Measurements from ENCODE around the gene GPX4.
"Not testable (repeated sequence)": the region's sequence is repeated elsewhere in the genome, so short reads cannot be mapped to it uniquely, and the experiment has no call there.

GPX4 gene

DNA sequence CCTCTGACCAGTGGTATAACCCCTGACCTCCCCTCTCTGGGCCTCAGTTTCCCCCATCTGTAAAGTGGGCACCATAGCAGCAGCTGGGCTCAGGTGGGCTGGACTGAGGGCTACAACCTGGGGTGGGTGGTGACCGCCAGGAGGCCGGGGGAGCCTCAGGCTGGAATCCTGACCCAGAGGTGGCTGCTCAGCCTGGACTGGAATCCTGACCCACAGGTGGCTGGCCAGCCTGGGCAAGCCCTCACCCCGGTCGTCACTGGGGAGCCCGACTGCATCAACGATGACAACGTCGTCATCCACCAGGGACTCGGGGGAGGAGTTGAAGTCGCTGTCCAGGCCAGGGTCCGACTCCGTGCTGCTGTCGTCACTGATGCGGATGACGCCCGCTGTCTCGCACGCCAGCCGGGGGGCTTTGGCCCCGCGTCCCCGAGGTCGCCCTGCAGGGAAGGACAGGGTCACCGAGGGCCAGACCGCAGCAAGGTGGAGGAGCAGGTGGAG, 10.2 kb downstream of the GPX4 start:
- no peak for DNase-seq (ENCODE audit: low read depth in 3 of 3)

- DNase-seq (ENCODE audit: low read depth in 3 of 3), result not testable (repeated sequence)
Measured at GRCh38 chr19:1114728-1115127, 10.9 kb downstream of the GPX4 start.

GRCh38 chr19:1115646-1116420, 12.0 kb downstream of the GPX4 start:
- no peak for DNase-seq (ENCODE audit: low read depth in 3 of 3)

DNA sequence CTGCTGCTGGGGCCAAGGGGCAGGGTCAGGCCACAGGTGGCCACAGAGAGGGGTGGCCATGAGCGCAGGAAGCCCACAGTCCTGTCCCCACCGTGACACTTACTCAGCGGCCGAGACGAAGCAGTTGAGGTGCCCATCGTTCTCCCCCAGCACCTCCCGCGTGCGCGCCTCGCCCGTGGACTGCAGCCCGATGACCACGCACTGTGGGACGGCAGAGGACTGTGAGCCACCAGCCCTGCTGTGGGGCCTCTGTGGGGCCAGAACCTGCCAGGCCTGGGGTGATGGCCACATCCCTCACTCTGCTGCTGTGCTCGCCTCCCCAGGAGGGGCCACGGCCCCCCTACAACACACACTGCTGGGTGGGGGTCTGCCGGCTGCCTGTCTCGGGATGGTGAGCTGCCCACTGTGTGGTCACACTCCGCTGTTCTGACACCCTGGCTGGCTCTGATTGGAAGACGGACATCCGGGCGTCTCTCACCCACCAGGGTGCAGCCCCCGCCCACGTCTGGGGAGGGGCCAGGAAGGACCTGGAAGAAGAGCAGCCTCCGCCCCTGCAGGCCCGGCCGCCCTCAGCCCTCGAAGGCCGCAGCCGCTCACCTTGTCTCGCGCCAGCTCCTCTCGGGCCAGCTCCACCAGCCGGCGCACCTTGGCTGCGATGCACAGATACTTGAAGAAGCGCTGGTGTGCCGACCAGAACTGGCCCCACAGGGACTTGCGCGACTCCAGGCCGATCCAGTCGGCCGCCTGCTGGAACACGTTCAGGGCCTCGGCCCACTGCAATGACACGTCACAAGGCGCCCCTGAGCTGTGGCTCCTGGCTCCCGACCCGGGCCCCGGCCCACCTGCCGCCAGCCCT, 13.2 kb downstream of the GPX4 start:
- no peak for DNase-seq (ENCODE audit: low read depth in 3 of 3)

- no peak for DNase-seq (ENCODE audit: low read depth in 3 of 3)
Measured at GRCh38 chr19:1117654-1118053, 13.9 kb downstream of the GPX4 start.

- no peak for DNase-seq (ENCODE audit: low read depth in 3 of 3)
Measured at GRCh38 chr19:1118999-1119398, 15.2 kb downstream of the GPX4 start.

GRCh38 chr19:1119475-1120217, 15.9 kb downstream of the GPX4 start:
- DNase-seq (ENCODE audit: low read depth in 3 of 3), result no peak

- no peak for DNase-seq (ENCODE audit: low read depth in 3 of 3)
Measured at GRCh38 chr19:1121395-1121794, 17.6 kb downstream of the GPX4 start.

DNA sequence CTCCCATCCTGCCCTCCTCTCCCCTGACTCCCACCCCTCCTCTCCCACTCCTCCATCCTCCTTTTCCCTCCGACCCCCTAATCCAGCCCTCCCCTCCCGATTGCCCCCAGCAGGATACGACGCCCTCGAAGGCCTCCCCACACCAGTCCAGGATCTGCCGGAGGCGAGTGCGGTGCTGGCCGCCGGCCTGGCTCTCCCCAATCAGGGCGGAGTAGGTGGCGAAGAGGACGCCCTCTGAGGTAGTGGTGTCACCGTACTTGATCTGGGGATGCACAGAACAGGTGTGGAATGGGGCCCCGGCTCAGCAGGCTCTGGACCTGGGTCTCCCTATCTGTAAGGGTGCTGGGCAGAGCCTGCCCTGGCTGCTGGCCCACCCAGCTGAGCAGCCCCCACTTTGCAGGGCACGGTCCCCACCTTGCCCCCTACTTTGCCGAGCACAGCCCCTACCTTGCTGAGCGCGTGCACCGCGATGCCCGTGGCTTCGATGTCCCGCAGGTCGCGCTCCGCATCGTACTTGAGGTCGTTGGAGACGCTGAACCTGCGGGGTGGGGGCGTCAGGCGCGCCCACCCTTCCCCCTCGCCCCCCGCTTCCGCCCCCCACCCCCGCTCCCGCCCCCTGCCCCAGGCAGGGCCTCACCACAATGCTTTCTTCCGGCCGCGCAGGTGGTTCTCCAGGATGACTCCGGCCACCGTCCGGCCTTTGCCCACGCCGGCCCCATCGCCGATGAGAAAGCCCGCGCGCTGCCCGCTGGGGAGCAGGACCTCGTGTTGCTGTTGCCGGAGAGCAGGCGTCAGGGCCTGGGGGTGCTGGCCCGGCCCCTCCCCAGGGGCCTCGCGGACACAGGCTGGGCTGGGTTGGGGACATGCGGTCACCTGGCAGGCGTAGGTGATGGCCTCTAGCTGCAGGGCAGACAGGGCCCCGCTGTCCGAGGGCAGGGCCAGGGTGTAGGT, 18.5 kb downstream of the GPX4 start:
- DNase-seq (ENCODE audit: low read depth in 3 of 3), result no peak

- no peak for DNase-seq (ENCODE audit: low read depth in 3 of 3)
Measured at GRCh38 chr19:1122972-1123363, 19.2 kb downstream of the GPX4 start.

- DNase-seq (ENCODE audit: low read depth in 3 of 3), result no peak
Measured at GRCh38 chr19:1123381-1123780, 19.6 kb downstream of the GPX4 start.

DNA sequence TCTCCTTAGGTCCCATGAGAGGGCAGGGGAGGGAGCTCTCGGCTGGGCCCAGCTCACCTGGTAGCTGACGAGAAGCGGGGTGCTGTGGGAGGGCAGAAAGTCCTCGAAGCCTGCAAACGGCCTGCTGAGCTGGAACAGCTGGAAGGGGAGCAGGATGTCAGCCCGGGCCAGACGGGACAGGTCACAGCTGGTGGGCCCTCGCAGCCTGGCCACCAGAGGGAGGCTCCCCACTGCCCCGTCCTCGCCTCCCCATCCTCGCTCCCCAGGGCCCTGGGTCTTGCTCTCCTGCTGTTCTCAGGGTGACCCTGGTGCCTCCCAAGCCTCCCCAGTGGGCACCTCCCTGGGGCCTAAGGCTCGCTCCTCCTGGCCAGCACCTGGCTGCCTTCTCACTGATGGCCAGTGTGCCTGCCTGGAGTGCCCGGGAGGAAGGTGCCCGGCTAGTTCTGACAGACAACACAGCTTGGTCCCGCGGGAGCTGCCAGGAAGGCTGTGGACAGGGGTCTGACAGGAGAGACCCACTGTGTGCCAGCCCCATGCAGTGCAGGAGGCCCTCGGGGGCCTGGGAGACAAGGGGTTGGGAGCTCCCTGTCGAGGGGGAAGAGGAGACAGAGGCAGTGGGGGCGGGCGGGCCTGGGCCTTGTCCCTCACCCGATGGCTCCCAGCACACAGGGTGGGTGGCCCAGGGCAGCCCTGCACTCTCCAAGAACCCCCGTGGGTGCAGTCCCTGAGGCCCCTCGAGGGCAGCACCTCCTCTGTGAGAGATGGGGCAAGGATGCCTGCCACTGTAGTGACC, 20.3 kb downstream of the GPX4 start:
- no peak for DNase-seq (ENCODE audit: low read depth in 3 of 3)

- no peak for DNase-seq (ENCODE audit: low read depth in 3 of 3)
Measured at GRCh38 chr19:1125601-1126467, 22.0 kb downstream of the GPX4 start.

GRCh38 chr19:1126984-1127760, 23.4 kb downstream of the GPX4 start:
- DNase-seq (ENCODE audit: low read depth in 3 of 3), result no peak

DNA sequence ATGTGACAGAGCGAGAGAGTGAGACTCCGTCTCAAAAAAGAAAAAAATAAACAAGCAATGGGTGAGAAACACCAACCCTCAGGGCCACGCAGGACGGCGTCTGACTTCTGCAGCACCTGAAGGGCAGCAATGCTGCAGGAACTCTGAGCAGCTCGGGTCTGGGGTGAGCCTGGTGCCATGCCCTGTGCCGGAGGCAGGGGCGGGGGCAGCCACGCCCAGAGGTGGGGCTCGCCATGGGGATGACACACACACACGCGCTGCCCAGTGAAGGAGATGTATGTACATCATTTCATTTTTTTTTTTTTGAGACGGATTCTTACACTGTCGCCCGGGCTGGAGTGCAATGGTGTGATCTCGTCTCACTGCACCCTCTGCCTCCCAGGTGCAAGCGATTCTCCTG, 24.3 kb downstream of the GPX4 start:
- no peak for DNase-seq (ENCODE audit: low read depth in 3 of 3)

- not testable (repeated sequence) for DNase-seq (ENCODE audit: low read depth in 3 of 3)
Measured at GRCh38 chr19:1129084-1129483, 25.3 kb downstream of the GPX4 start.

DNA sequence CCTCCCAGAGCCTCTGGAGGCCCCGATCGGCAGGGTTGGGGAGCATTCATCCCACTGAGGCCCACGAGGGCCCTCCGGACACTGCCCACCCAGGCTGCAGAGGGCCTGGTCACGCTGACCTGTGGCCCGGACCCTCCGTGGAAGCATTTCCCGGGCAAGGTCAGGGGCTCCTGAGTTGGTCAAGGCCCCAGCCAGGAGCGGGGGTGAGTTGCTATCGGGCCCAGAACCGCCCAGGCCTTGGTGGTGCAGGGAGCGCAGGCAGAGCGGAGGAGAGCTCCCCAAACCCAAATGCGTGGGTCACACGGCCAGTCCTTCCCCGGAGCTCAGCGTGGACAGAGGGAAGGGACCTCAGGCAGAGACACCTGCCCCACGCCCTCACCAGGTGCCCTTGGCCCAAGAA, 25.7 kb downstream of the GPX4 start:
- DNase-seq (ENCODE audit: low read depth in 3 of 3), result no peak

Measured in stimulated activated CD4-positive, alpha-beta T cell treated with anti-CD3 and anti-CD28 coated beads, TNF-alpha, amount 100 ng/mL, for 4 hours (primary cell).